Lung microvascular endothelial cell (primary cell): ENCODE results near the gene CBARP. TPM values are rescaled to one million over a fixed set of nuclear protein-coding genes. Genes with fewer than 3 reads are reported as not detected.

Source experiments
- DNase-seq, 2 donors: peaks; one replicate each; pipeline versions ENCODE4 v3.0.0 to v3.0.0-alpha.2; 2010; ENCODE audit warnings: low read depth in 2 of 2
- total RNA-seq: library from RNA; depleted of rRNA; stranded (reverse); fragments of >200 nt; gene quantifications from 2 replicates; pipeline ENCODE4 v1.2.1, GENCODE V29; 2014

The CBARP gene
- 0.65 and 1.2 TPM in 2 replicates for total RNA-seq

- peak in 1 of 2 donors; percentile 43 for DNase-seq
Measured at GRCh38 chr19:1237754-1238368, at the start of gene CBARP. TSS of gene CBARP (minus strand) at chr19:1238005. CDS start at chr19:1236100, 1,905 bp downstream.

- no peak for DNase-seq
Measured at GRCh38 chr19:1286487-1287353, 48.9 kb upstream of the CBARP start.

- no peak for DNase-seq
Measured at GRCh38 chr19:1285737-1286360, 48.0 kb upstream of the CBARP start, which contains the start of gene EFNA2. TSS of gene EFNA2 (plus strand) at chr19:1285873. CDS start at chr19:1286169, 296 bp downstream.

- DNase-seq, result no peak
Measured at GRCh38 chr19:1284979-1285736, 47.4 kb upstream of the CBARP start.

GRCh38 chr19:1284293-1284978 is 46.6 kb upstream of the CBARP start:
- DNase-seq, result no peak

- DNase-seq, result no peak
Measured at GRCh38 chr19:1283917-1284292, 46.1 kb upstream of the CBARP start.

GRCh38 chr19:1283207-1283916 is 45.6 kb upstream of the CBARP start:
- no peak for DNase-seq

- DNase-seq, result no peak
Measured at GRCh38 chr19:1282588-1283206, 44.9 kb upstream of the CBARP start.

- DNase-seq, result no peak
Measured at GRCh38 chr19:1281569-1282287, 43.9 kb upstream of the CBARP start.

- no peak for DNase-seq
Measured at GRCh38 chr19:1280636-1281568, 43.1 kb upstream of the CBARP start.

- peak; percentile 84 to 89 for DNase-seq
Measured at GRCh38 chr19:1279782-1280341, 42.1 kb upstream of the CBARP start.

- DNase-seq, result no peak
Measured at GRCh38 chr19:1278713-1279660, 41.2 kb upstream of the CBARP start.

- no peak for DNase-seq
Measured at GRCh38 chr19:1278074-1278473, 40.3 kb upstream of the CBARP start.

- DNase-seq, result no peak
Measured at GRCh38 chr19:1277061-1277460, 39.3 kb upstream of the CBARP start.

GRCh38 chr19:1276628-1277022 is 38.8 kb upstream of the CBARP start:
- peak in 1 of 2 donors; percentile 43 for DNase-seq

GRCh38 chr19:1275976-1276627 is 38.3 kb upstream of the CBARP start:
- no peak for DNase-seq
